Measurements from ENCODE around the gene MMS19.
"Not testable (repeated sequence)": the region's sequence is repeated elsewhere in the genome, so short reads cannot be mapped to it uniquely, and the experiment has no call there.

MMS19 gene

DNA sequence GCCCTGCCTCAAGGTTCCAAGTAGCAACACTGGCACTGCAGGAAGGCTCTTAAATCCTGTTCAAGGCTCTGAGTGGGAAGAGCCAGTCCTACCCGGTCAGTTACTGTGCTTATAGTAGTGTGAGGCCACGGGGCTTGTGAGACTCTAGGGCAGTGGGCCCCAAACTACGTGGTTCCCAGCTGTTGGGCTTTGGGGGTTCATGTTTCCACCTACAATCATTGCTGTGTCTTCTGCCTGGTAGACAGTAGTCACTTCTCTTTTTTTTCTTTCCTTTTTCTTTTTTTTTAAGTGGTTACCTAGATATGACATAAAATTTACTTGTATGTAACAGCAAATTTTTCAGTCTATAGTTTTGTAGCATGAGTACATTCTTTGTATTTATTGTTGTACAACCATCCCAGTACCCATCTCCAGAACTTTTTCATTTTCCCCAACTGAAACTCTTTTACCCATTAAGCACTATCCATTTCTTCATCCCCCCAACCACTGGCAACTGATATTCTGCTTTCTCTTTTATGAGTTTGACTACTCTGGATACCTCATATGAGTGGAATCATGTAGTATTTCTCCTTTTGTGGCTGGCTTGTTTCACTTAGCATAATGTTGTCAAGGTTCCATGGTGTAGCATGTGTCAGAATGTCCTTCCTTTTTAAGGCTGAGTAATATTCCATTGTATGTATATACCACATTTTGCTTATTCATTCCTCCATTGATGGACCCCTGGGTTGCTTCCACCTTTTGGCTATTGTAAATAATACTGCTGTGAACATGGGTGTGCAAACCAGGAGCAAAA lies 8.2 kb upstream of the MMS19 start:
- no peak for DNase-seq (ENCODE audit: low spot score)

DNA sequence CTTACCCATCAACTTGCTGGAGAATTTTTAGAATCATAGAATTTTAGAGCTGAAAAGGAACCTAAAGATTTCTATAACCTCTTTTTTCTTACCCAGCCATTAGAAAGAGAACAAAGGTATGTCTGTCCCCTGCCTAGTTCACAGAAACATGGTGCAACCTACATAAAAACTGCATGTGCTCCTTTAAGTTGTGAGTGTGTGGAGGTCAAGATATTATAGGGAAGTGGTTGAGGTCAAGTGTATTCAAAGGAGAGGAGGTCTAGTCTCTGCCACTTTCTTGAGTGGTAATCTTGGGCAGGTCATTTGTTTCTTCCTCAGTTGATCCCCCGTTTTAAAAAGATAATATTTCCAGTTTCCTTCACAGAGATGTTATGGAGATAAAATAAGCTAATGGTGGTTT lies 6.9 kb upstream of the MMS19 start:
- DNase-seq (ENCODE audit: low spot score): no peak

- no peak for DNase-seq (ENCODE audit: low spot score)
Observed at GRCh38 chr10:97503406-97503805, 5.2 kb upstream of the MMS19 start.

- no peak for DNase-seq (ENCODE audit: low spot score)
Observed at GRCh38 chr10:97502916-97503315, 4.7 kb upstream of the MMS19 start.

GRCh38 chr10:97500297-97500575 lies 2.0 kb upstream of the MMS19 start:
- DNase-seq (ENCODE audit: low spot score): no peak

DNA sequence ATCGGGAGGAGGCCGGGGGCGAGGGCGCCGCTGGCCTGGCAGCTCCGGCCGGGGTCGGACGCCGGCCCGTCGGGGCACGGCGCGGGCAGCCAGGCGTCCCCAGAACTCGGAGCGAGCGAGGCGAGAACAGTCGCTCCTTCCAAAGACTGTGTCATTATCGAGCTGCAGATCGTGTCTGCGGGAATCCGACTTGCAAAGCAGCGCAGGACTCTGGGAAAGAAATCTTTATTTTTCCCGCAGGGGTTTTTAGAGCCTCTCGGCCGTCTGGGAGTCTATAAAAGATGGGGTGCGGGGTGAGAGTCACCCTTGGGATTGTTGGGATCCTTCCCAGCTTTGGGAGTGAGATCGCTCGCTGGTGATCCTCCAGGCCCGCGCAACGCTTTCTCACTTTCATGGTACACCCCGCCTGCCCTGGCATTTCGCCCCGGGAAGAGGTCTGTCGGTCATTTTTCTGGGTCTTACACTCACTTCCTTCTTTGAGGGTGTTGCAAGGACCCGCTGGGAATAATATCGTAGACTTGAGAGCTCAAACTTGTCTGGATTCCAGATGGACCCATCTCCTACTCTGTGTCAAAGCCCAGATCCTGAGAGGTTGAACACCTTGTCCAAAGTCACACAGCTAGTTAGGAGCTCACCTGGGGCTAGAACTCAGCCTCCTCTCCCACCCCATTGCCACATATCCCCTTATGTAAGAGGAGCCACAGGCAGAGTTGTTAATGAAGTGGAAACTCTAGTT lies 1.5 kb upstream of the MMS19 start:
- DNase-seq (ENCODE audit: low spot score): peak; percentile 53

- DNase-seq (ENCODE audit: low spot score): peak; percentile 34
Observed at GRCh38 chr10:97498841-97499560, 779 bp upstream of the MMS19 start, which contains the start of gene UBTD1. Gene UBTD1 (plus strand): TSS chr10:97498924. CDS start chr10:97499204, 280 bp downstream.

DNA sequence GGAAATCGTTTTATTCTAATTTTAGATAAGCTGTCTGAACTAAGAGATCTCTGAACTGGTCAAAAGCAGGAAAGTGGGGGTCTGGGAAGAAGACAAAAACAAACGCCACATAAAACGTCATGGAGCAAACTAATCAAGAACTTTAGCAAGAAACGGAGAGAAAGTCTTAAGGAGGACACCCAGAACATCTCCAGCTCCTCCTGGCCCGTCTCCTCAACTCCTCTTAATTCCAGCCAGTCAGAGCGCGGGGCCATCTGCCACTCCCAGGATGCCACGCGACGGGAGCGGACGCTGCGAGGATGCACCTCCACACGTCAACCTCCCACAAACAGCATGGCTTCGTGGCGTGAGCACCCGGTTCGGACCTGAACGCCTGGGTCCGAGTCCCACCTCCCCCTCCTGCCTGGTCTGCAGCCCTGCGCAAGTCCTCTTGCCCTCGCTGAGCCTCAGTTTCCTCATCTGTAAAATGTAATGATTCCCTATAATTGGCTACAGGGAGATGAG lies 598 bp downstream of the MMS19 start:
- DNase-seq (ENCODE audit: low spot score): peak; percentile 72

- peak; percentile 43 for DNase-seq (ENCODE audit: low spot score)
Observed at GRCh38 chr10:97494863-97495506, 3.2 kb downstream of the MMS19 start.

DNA sequence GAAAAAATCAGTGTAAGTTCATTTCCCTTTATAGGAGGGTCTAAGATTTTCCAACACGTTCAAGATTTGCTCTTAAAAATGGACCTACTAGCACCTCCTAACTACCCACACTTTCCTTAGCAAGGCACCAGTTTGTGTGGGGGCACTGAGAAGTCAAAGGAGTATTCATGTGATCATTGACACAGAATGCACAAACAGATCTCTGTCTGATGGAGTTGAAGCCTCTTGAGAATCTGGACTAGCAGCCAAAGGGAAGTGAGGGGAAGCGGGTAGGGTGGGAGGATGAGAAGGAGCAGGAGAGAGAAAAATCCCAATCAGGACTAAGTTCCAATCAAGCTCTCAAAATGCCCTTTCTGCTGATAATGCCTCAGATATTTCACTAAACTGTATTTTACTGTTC lies 4.1 kb downstream of the MMS19 start:
- DNase-seq (ENCODE audit: low spot score): peak; percentile 97

DNA sequence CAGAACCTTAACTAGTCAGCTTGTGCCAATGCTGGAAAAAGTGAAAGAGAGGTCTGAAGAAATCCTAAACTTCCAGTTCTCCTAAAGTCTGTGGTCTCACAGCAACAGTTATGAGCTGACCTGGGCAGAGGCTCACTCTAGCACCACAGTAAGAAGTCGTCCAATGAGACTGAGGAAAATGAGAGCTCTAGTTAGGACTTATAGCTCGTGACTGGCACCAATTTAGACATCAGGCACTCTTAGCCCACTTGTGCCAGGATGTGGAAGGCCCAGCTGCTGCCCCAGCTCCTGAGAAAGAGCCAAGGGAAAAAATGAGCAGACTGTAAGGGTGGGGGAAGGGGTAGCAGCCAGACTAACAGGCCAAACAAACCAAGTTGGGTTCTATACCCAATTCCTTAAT lies 7.6 kb downstream of the MMS19 start:
- DNase-seq (ENCODE audit: low spot score): peak; percentile 89

DNA sequence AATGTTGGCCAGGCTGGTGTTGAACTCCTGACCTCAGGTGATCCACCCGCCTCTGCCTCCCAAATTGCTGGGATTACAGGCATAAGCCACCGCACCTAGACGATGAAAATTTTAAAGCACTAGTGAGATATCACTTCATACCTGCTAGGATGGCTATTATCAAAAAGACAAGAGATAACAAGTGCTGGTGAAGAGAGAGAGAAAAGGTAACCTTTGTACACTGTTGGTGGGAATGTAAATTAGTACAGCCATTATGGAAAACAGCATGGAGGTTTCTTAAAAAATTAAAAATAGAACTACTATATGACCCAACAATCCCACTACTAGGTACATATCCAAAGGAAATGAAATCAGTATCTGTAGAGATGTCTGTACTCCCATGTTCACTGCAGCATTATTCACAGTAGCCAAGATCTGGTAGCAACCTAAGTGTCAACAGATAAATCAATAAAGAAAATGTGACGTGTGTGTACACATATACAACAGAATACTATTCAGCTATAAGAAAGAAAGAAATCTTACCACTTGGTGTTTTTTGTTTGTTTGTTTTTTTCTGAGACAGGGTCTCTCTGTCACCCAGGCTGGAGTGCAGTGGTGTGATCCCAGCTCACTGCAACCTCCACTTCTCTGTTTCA lies 12.5 kb downstream of the MMS19 start:
- DNase-seq (ENCODE audit: low spot score): no peak

DNA sequence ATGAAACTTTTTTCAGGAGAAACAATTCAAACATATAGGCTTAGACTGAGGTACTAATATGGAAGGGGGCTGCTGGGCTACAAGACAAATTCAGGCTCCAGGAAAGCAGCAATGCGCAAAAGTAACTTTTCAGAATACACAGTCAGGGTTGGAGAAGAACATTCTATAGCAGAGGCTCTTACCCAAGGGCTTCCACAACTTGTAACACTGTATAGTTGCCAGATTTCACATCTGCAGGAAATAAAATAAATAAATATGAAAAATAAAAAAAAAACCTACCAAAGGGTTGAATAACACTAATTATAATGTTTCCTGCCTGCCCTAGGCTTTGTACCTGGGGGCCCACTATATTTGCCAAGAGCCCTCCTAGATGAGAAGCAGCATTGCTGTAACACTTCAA lies 14.3 kb downstream of the MMS19 start:
- DNase-seq (ENCODE audit: low spot score): no peak

GRCh38 chr10:97483506-97483905 lies 14.7 kb downstream of the MMS19 start:
- no peak for DNase-seq (ENCODE audit: low spot score)

- no peak for DNase-seq (ENCODE audit: low spot score)
Observed at GRCh38 chr10:97482381-97482780, 15.8 kb downstream of the MMS19 start.

GRCh38 chr10:97481071-97481470 lies 17.2 kb downstream of the MMS19 start:
- no peak for DNase-seq (ENCODE audit: low spot score)

GRCh38 chr10:97479939-97480338 lies 18.3 kb downstream of the MMS19 start:
- DNase-seq (ENCODE audit: low spot score): no peak

GRCh38 chr10:97479410-97479809 lies 18.8 kb downstream of the MMS19 start:
- DNase-seq (ENCODE audit: low spot score): not testable (repeated sequence)

GRCh38 chr10:97475936-97476594 lies 22.2 kb downstream of the MMS19 start:
- DNase-seq (ENCODE audit: low spot score): no peak

DNA sequence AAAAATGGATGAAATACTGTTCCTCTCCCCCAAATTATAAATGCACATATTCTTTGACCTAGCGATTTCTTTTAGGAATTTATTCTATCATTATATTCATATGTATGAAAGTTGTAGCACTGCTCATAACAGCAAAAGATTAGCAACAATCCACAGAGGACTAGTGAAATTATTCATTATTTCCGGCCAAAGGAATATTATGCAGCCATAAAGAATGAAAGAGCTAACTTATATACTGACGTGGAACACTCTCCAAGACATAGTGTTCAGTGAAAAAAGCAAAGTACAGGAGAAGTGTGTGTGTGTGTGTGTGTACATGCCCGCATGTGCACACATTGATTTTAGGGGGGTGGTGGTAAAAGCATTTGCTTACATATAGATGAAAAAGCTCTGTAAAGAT lies 23.3 kb downstream of the MMS19 start:
- DNase-seq (ENCODE audit: low spot score): no peak

DNA sequence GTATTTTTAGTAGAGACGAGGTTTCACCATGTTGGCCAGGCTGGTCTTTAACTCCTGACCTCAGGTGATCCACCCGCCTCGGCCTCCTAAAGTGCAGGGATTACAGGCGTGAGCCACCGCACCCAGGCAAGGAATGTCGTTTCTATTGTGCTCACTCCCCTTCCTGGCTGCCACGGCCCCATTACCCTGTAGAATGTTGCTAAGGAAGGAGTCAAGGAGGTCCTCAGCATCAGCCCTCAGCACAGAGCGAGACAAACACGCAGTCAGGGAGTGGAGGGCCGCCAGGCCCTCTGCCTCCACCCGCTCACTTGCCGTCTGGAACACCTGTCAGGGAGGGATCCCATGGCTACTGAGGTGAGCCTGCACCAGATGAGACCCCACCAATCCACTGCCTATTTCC lies 29.4 kb downstream of the MMS19 start:
- DNase-seq (ENCODE audit: low spot score): not testable (repeated sequence)
